GM18498 (cell line): ENCODE data around the gene TIMM21.

Experiments
- ATAC-seq: cut with Tn5 transposase; IDR thresholded peaks from one replicate; pipeline ENCODE4 v1.9.1; 2021; ENCODE audit warnings: mild to moderate bottlenecking, moderate library complexity; ENCODE audit not compliant: unreplicated experiment

Gene TIMM21

GRCh38 chr18:74146756-74147155 is 1.6 kb upstream of the TIMM21 start:
- ATAC-seq, result no peak

DNA sequence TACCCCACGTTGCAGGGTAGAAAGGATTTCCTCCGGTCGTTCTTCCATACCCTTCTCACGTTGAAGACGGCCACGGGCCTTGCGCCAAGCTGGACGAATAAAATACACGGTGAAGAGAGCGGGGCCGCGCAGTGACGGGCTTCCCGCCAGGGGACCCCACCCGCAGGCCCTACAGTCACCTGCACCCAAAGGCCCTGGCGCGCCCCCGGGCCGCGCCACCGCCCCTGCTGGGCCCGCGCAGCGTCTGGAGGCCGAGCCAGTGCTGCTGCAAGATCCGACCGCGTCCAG is 888 bp upstream of the TIMM21 start:
- ATAC-seq, result no peak

- peak; percentile 26 for ATAC-seq
Measured at GRCh38 chr18:74148543-74149070, 284 bp downstream of the TIMM21 start.

GRCh38 chr18:74149878-74150277 is 1.6 kb downstream of the TIMM21 start:
- ATAC-seq, result no peak

DNA sequence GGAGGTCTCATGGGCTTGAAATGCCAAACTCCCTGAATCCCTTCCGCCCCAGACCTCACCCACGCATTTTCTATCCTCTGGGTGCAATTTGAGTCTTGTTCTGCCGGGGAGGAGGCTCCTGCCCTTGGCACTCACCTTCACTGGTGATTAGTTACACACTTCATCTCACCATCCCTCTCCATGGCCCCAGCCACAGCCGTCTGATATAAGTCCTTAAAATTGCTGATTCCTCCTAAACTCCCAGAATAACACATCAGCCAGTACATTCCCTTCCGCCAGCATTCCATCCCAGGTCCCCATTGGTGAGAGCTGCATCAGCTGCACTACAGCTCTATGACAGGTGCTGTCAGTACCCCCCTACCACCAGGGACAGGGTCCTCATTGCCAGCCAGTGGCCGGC is 3.9 kb downstream of the TIMM21 start:
- ATAC-seq, result no peak

DNA sequence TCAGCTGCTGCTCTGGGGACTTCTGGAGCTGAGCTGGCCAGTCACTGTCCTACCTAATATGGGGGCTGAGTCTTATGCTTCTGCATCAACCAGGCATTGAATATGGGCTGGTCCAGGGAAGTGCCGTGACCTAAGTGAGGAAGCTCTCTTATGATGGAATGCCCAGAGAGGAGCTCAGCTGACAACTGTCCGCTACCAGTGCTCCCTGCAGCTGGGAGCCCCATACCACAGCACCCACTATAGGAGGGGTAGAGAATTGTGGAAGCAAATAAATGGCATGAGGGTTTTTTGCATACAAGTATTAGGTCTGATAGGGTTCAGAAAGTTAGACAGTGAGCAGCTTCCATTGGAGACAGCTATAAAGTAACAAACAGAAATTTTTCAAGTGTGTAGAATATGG is 4.5 kb downstream of the TIMM21 start:
- ATAC-seq, result no peak

DNA sequence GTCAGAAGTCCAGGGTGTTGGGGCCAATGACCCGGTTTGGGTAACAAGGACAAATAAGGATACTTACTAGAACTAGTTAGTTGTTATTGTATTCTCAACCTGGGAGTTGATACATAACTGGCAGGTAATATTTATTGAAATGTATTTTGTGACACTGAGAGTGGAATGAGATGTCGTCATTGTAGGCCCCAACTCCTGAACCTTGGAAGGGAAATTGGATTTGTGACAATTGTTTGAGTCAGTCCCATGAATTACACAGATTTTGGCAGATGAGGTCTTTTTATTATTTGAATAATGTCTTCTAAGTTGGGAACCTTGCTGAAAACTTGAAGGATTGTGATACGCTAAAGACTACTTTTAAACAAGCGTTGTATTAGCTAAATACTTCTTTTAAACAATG is 5.1 kb downstream of the TIMM21 start:
- no peak for ATAC-seq

DNA sequence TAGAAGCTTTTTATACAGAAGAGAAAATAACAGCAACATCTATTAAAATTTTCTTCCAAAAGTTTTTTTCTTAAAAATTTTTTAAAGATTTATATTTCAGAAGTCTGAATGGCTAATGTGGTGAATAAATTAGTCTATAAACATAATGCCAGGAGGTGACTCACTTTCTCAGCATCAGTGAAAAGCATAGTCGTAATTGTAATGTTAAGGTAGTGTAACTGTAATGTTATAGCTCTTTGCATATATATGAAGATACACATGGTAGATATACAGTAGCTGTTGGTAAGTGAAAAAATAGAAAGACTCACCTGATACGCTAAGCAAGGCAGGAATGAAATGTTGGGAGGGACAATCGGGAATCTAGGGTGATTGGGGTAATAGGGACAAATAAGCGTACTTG is 5.5 kb downstream of the TIMM21 start:
- no peak for ATAC-seq

DNA sequence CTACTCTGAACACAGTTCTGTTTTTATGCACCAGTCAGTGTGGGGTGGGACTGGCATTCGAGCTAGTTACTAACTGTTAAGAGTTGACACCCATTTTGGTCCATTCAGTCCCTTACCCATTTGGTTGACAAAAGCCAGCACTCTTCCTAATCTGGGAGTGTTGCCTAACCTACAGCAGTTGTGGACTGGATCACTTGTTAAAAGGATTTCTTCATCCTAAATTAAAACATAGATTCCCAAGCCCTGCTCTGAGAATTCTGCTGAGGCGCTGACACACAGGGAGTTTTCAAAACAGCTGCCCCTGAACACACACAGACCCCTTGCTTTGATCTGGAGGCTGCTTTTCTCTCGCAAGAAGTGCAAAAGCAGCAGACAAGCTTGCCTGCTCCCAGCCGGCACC is 6.4 kb downstream of the TIMM21 start:
- ATAC-seq, result no peak

- no peak for ATAC-seq
Measured at GRCh38 chr18:74155276-74155675, 7.0 kb downstream of the TIMM21 start.

DNA sequence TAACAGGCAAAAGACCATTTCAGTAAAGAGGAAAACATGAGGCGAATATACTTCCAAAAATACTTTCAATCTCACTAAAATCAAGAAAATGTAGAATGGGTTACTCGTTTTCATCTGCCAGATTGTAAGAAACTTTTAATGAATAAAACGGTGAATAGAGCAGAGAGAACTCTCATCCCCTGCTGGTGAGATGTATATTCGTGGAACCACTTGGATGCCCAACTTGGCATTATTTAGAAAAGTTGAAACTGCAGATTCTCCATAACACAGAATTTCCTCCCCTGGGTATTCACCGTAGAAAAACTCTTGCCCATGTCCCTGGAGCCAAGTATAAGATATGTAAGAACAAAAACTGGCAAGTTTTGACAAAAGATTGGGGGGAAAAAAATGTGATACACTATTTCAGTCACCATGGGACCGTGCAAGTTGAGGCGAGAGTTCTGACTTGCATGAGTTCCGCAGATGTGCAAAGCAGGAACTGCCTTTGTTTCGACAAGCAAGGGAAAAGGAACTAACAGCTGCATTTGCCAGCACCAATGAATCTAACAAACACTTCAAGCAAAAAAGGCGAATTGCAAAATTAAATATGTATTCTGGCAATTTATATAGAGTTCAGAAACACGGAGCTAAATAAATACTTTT is 14.8 kb downstream of the TIMM21 start:
- ATAC-seq, result peak; percentile 70

DNA sequence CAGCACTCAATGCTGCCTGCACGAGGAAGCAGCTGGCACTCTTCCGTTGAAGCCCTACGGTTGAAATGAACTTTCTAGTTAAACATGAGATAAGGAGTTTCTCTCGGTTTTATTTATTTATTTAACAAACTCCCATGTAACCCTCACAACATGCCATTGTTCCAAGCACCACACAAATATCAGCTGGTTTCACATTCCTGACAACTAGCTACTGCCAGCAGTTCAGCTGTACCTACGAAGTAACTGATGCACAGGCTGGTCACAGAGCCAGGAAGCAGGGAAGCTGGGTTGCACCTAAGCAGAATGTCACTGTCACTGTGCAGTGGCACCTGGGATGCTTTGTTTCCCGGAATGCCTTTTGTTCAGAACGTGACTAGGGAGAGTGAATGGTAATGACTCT is 18.1 kb downstream of the TIMM21 start:
- no peak for ATAC-seq

- peak; percentile 97 for ATAC-seq
Measured at GRCh38 chr18:74171910-74172606, 23.7 kb downstream of the TIMM21 start.

GRCh38 chr18:74172697-74173433 is 24.5 kb downstream of the TIMM21 start:
- no peak for ATAC-seq

GRCh38 chr18:74173434-74173750 is 25.1 kb downstream of the TIMM21 start:
- ATAC-seq, result no peak

- no peak for ATAC-seq
Measured at GRCh38 chr18:74175658-74176057, 27.3 kb downstream of the TIMM21 start.

DNA sequence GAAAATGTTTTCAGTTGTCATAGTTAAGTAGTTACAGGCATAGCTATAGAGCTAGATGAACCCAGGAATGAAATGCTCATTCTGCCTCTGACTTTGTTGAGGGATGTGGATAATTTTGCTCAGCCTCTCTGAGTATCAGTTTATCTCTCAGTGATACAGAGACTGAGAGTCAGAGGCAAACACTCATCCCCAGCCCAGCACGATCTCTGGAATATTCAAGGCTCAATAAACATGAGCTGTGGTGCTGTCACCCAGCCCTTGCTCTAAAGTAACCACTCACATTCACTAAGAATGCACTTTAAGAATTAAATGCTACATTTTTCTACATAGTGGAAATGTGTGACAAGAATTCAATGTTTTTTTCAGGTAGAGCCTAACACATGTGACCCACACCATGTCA is 30.6 kb downstream of the TIMM21 start:
- no peak for ATAC-seq

- no peak for ATAC-seq
Measured at GRCh38 chr18:74179623-74180199, 31.4 kb downstream of the TIMM21 start.

DNA sequence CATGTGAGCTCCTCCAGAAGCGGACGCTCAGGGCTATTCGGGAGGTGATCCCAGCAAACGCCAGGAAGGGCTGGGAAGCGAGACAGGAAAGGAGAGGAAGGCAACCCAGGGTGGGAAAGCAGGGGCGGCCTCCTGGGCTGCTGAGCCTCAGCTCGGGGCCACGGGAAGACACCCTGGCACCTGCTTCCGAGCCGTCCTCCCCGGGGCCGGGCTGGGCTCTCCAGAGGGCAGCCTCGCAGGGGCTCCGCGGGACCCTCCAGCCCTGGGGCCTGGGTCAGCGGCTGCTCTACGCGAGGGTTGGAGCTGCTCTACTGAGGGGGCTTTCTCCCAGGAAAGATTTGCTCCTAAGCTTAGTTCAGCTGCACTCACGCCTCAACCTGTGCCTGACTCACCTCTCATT is 34.0 kb downstream of the TIMM21 start:
- no peak for ATAC-seq

- ATAC-seq, result no peak
Measured at GRCh38 chr18:74183130-74183529, 34.8 kb downstream of the TIMM21 start.

DNA sequence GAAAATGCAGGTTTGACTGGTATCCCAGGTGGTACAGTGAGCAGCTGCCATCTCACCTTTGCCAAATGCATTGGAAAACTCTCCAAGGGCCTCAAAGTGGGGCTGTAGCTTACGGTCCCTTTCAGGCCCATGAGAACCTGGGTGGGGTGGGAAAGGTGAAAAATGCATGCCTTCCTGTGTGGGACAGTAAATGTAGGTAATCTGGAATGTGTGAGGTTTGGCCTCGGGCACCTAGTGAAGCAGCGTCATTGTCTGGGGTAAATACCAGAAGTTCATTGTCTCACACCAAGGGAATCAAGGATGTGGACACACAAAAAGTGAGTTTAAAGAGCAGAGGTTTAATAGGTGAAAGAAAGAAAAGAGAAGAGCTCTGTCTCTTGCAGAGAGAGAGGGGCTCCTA is 36.6 kb downstream of the TIMM21 start:
- ATAC-seq, result no peak

DNA sequence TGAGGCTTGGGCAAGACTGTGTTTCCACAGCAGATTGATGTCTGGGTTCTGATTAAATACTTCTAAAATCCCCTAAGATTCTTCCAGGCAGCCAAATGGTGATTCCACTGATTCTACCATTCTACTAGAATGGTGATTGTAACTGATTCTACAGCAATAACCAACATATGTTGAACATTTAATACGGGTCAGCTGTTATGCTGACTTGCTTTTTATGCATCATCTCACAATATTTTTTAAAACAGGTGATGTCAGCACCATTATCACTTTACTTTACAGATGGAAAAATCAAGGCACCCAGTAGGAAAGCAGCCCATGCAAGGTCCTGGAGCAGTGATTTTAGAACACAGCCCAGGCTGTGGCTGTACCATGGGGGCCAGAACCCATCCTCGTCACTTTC is 37.5 kb downstream of the TIMM21 start:
- no peak for ATAC-seq
